ENCODE measurements around the gene PSME2.

The PSME2 gene

GRCh38 chr14:24155100-24155499 lies 8.7 kb upstream of the PSME2 start (continued):
- TF ChIP-seq ZNF707 (tag by site-specific recombination; IDR thresholded peaks at IDR 0.05) (no peak), ZNF513 (tag by site-specific recombination; IDR thresholded peaks at IDR 0.05) (no peak), PBX3 (CRISPR knock-in tag; IDR thresholded peaks at IDR 0.05) (no peak), PRDM1 (tag by site-specific recombination; IDR thresholded peaks at IDR 0.05) (no peak), HOXD13 (CRISPR knock-in tag; IDR thresholded peaks at IDR 0.05; ENCODE audit: borderline replicate concordance) (no peak), ZBTB11 (tag by site-specific recombination; conservative IDR thresholded peaks at IDR 0.05; ENCODE audit: low read depth) (no peak)

GRCh38 chr14:24151404-24152080 lies 5.1 kb upstream of the PSME2 start:
- H3K27ac ChIP-seq (ENCODE audit: extremely low read depth, low read depth, low read length), result no peak overlapping the region
- H3K4me1 ChIP-seq (ENCODE audit: control insufficient read depth, insufficient read depth, low read length), result peaks cover 5% of the 10 kb centered on the region
- ChIA-PET CTCF (interaction anchor here (1.3 kb wide), 1 partner anchor 9 kb away, joined by 10 read pairs; the partner anchor contains the start of gene IRF9), POLR2A (interaction anchor here (1.0 to 3.3 kb wide), 4 partner anchors 9 to 36 kb away, joined by 3 to 20 read pairs (median 3); partner anchors contain the start of genes EMC9 and IRF9)
- peaks cover 50 to 73% of the 10 kb centered on the region in 2 experiments for H3K36me3 ChIP-seq (ENCODE audit: control insufficient read depth in 2 of 2, insufficient read depth in 1 of 2, low read length in 2 of 2)
- TF ChIP-seq ZNF488 (tag by site-specific recombination; IDR thresholded peaks at IDR 0.05), result no peak
- no peak for TF ChIP-seq ZNF138 (tag by site-specific recombination; IDR thresholded peaks at IDR 0.05; ENCODE audit: borderline replicate concordance)
- no peaks in the 10 kb centered on the region for H3K9me3 ChIP-seq (ENCODE audit: control insufficient read depth, insufficient read depth, low read depth, low read length)
- no peak overlapping the region for H3K4me3 ChIP-seq (ENCODE audit: low read depth, low read length)

- H3K27ac ChIP-seq (ENCODE audit: extremely low read depth, low read depth, low read length), result no peak overlapping the region
- POLR2A ChIA-PET, result interaction anchor here (0.6 to 3.3 kb wide), 4 partner anchors 10 to 62 kb away, joined by 3 to 20 read pairs (median 3); partner anchors contain the start of genes CHMP4A, EMC9 and IRF9
- CTCF ChIA-PET, result interaction anchor here (1.3 kb wide), 1 partner anchor 10 kb away, joined by 10 read pairs; the partner anchor contains the start of gene IRF9
- no peak for TF ChIP-seq SP7 (tag by site-specific recombination; IDR thresholded peaks at IDR 0.05)
- H3K36me3 ChIP-seq (ENCODE audit: control insufficient read depth in 2 of 2, insufficient read depth in 1 of 2, low read length in 2 of 2), result peaks cover 44 to 69% of the 10 kb centered on the region in 2 experiments
- H3K4me1 ChIP-seq (ENCODE audit: control insufficient read depth, insufficient read depth, low read length), result peaks cover 5% of the 10 kb centered on the region
- no peaks in the 10 kb centered on the region for H3K9me3 ChIP-seq (ENCODE audit: control insufficient read depth, insufficient read depth, low read depth, low read length)
- H3K4me3 ChIP-seq (ENCODE audit: low read depth, low read length), result no peak overlapping the region
Observed at GRCh38 chr14:24150993-24151392, 4.6 kb upstream of the PSME2 start.

- H3K27ac ChIP-seq (ENCODE audit: extremely low read depth, low read depth, low read length), result no peak overlapping the region
- H3K9me3 ChIP-seq (ENCODE audit: control insufficient read depth, insufficient read depth, low read depth, low read length), result no peaks in the 10 kb centered on the region
- no peak overlapping the region for H3K4me3 ChIP-seq (ENCODE audit: low read depth, low read length)
- H3K4me1 ChIP-seq (ENCODE audit: control insufficient read depth, insufficient read depth, low read length), result peaks cover 8% of the 10 kb centered on the region
- peaks cover 40 to 65% of the 10 kb centered on the region in 2 experiments for H3K36me3 ChIP-seq (ENCODE audit: control insufficient read depth in 2 of 2, insufficient read depth in 1 of 2, low read length in 2 of 2)
- ChIA-PET POLR2A (interaction anchor here (0.6 to 3.3 kb wide), 4 partner anchors 10 to 62 kb away, joined by 3 to 20 read pairs (median 3); partner anchors contain the start of genes CHMP4A, EMC9, IRF9 and PSME1), CTCF (interaction anchor here (1.0 kb wide), 1 partner anchor 10 kb away, joined by 6 read pairs; the partner anchor contains the start of gene IRF9)
- no peak for TF ChIP-seq ZNF623 (tag by site-specific recombination; IDR thresholded peaks at IDR 0.05)
- no peak for TF ChIP-seq PRDM2 (tag by site-specific recombination; IDR thresholded peaks at IDR 0.05; ENCODE audit: borderline replicate concordance)
- TF ChIP-seq ZNF221 (tag by site-specific recombination; IDR thresholded peaks at IDR 0.05; ENCODE audit: borderline replicate concordance), result no peak
- no peak for TF ChIP-seq ZNF146 (tag by site-specific recombination; IDR thresholded peaks at IDR 0.05)
Observed at GRCh38 chr14:24150567-24150966, 4.2 kb upstream of the PSME2 start.
